Measurements from ENCODE around the gene PTPRE.

PTPRE gene

GRCh38 chr10:127907411-127908105 lies 655 bp downstream of the PTPRE start:
- in situ Hi-C loops (cut with HindIII; ENCODE audit: low sequenced_read_pairs): no loop called here

- in situ Hi-C loops (cut with HindIII; ENCODE audit: low sequenced_read_pairs): no loop called here
Measured at GRCh38 chr10:127908106-127908958, 1.4 kb downstream of the PTPRE start.

GRCh38 chr10:127908959-127909267 lies 2.0 kb downstream of the PTPRE start:
- in situ Hi-C loops (cut with HindIII; ENCODE audit: low sequenced_read_pairs): no loop called here

GRCh38 chr10:127909716-127910463 lies 3.0 kb downstream of the PTPRE start:
- in situ Hi-C loops (cut with HindIII; ENCODE audit: low sequenced_read_pairs): loop anchor here (5.0 kb wide), 3 partner anchors 33 to 102 kb away; no protein-coding TSS in a partner anchor

GRCh38 chr10:127910464-127910770 lies 3.5 kb downstream of the PTPRE start:
- in situ Hi-C loops (cut with HindIII; ENCODE audit: low sequenced_read_pairs): loop anchor here (5.0 kb wide), 3 partner anchors 33 to 102 kb away; no protein-coding TSS in a partner anchor

GRCh38 chr10:127911218-127911866 lies 4.4 kb downstream of the PTPRE start:
- in situ Hi-C loops (cut with HindIII; ENCODE audit: low sequenced_read_pairs): loop anchor here (5.0 kb wide), 3 partner anchors 34 to 101 kb away; no protein-coding TSS in a partner anchor

- in situ Hi-C loops (cut with HindIII; ENCODE audit: low sequenced_read_pairs): loop anchor here (5.0 kb wide), 3 partner anchors 35 to 100 kb away; no protein-coding TSS in a partner anchor
Measured at GRCh38 chr10:127911867-127912257, 5.0 kb downstream of the PTPRE start.

- in situ Hi-C loops (cut with HindIII; ENCODE audit: low sequenced_read_pairs): loop anchor here (5.0 kb wide), 3 partner anchors 35 to 100 kb away; no protein-coding TSS in a partner anchor
Measured at GRCh38 chr10:127912607-127913367, 5.9 kb downstream of the PTPRE start.

- in situ Hi-C loops (cut with HindIII; ENCODE audit: low sequenced_read_pairs): loop anchor here (5.0 kb wide), 3 partner anchors 36 to 99 kb away; no protein-coding TSS in a partner anchor
Measured at GRCh38 chr10:127913368-127913759, 6.5 kb downstream of the PTPRE start.

GRCh38 chr10:127915324-127915723 lies 8.4 kb downstream of the PTPRE start:
- in situ Hi-C loops (cut with HindIII; ENCODE audit: low sequenced_read_pairs): no loop called here

- in situ Hi-C loops (cut with HindIII; ENCODE audit: low sequenced_read_pairs): no loop called here
Measured at GRCh38 chr10:127916826-127917225, 9.9 kb downstream of the PTPRE start.

GRCh38 chr10:127918572-127918971 lies 11.7 kb downstream of the PTPRE start:
- in situ Hi-C loops (cut with HindIII; ENCODE audit: low sequenced_read_pairs): no loop called here

GRCh38 chr10:127919418-127920271 lies 12.7 kb downstream of the PTPRE start:
- in situ Hi-C loops (cut with HindIII; ENCODE audit: low sequenced_read_pairs): loop anchor here (5.0 kb wide), 1 partner anchor 58 kb away; no protein-coding TSS in a partner anchor

- in situ Hi-C loops (cut with HindIII; ENCODE audit: low sequenced_read_pairs): loop anchor here (5.0 kb wide), 1 partner anchor 57 kb away; no protein-coding TSS in a partner anchor
Measured at GRCh38 chr10:127920306-127921074, 13.6 kb downstream of the PTPRE start.

GRCh38 chr10:127921075-127921752 lies 14.3 kb downstream of the PTPRE start:
- in situ Hi-C loops (cut with HindIII; ENCODE audit: low sequenced_read_pairs): loop anchor here (5.0 kb wide), 1 partner anchor 56 kb away; no protein-coding TSS in a partner anchor

GRCh38 chr10:127921753-127922145 lies 14.8 kb downstream of the PTPRE start:
- in situ Hi-C loops (cut with HindIII; ENCODE audit: low sequenced_read_pairs): loop anchor here (5.0 kb wide), 1 partner anchor 56 kb away; no protein-coding TSS in a partner anchor

GRCh38 chr10:127922206-127922605 lies 15.3 kb downstream of the PTPRE start:
- in situ Hi-C loops (cut with HindIII; ENCODE audit: low sequenced_read_pairs): loop anchor here (5.0 kb wide), 1 partner anchor 55 kb away; no protein-coding TSS in a partner anchor
